Amygdala (tissue), 56 donors: Measurements from ENCODE around the gene ATOH1.

Experiments
- DNase-seq, 56 donors: peaks; one replicate each; lab custom pipeline; 2025; lab: John Stamatoyannopoulos, UW

Gene ATOH1, protein sequence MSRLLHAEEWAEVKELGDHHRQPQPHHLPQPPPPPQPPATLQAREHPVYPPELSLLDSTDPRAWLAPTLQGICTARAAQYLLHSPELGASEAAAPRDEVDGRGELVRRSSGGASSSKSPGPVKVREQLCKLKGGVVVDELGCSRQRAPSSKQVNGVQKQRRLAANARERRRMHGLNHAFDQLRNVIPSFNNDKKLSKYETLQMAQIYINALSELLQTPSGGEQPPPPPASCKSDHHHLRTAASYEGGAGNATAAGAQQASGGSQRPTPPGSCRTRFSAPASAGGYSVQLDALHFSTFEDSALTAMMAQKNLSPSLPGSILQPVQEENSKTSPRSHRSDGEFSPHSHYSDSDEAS

DNA sequence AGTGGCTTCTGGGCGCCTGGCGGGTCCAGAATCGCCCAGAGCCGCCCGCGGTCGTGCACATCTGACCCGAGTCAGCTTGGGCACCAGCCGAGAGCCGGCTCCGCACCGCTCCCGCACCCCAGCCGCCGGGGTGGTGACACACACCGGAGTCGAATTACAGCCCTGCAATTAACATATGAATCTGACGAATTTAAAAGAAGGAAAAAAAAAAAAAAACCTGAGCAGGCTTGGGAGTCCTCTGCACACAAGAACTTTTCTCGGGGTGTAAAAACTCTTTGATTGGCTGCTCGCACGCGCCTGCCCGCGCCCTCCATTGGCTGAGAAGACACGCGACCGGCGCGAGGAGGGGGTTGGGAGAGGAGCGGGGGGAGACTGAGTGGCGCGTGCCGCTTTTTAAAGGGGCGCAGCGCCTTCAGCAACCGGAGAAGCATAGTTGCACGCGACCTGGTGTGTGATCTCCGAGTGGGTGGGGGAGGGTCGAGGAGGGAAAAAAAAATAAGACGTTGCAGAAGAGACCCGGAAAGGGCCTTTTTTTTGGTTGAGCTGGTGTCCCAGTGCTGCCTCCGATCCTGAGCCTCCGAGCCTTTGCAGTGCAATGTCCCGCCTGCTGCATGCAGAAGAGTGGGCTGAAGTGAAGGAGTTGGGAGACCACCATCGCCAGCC lies at the start of gene ATOH1:
ATOH1 (plus strand) TSS at position 422 of the 663 bp plus-strand sequence; CDS start at position 596, 174 bp downstream.
- DNase-seq: peak in 3 of 56 donors; percentile 5 to 17 (median 13)

DNA sequence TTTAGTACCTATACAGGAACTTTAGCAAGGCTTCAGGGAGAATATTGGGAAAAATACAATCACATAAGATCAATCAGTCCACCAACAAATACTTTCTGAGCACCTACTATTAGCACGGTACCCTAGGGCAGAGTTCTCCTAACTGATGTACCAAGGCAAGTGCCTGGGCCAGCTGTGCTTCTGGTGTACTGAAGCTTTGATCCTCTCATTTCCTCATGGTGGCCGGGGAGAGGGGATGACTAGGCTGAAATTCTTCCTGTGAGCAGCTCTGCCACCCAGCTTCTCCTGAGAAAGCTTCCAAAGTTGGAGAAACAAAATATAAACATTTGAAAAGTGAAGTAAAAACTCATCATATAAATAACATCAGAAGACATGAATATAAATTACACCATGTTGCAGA lies 49.3 kb upstream of the ATOH1 start:
- no peak for DNase-seq

DNA sequence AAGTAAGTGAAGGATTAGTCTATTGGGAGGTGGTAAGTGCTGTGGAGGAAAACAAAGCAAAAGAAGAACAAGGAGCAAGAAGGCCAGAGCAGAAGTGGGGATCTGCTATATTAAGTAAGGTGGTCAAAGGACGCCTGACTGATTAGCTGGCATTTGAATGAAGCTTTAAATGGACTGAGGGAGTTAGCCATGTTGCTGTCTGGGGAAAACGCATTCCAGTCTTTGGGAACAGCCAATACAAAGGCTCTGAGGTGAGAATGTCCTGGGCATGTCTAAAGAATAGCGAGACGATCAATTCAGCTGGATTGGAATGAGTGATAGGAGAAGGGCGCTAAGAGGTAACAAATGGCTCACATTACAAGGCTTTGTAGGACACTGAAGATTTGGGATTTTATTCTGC lies 48.5 kb upstream of the ATOH1 start:
- no peak for DNase-seq

DNA sequence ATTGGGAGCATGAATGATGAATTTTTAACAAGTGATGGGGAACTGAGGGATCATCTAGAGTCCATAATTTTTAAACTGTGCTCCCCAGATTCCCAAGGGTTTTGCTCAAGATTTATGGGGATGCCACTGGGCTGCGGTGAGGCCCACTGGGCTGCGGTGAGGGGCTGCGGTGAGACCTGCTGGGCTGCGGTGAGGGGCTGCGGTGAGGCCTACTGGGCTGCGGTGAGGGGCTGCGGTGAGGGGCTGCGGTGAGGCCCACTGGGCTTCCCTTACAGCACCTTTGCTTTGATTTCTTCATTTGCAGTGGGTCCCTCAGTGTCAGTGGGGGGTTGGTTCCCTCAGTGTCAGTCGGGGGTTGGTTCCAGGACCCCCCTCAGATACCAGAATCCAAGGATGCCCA lies 47.4 kb upstream of the ATOH1 start:
- DNase-seq: no peak

DNA sequence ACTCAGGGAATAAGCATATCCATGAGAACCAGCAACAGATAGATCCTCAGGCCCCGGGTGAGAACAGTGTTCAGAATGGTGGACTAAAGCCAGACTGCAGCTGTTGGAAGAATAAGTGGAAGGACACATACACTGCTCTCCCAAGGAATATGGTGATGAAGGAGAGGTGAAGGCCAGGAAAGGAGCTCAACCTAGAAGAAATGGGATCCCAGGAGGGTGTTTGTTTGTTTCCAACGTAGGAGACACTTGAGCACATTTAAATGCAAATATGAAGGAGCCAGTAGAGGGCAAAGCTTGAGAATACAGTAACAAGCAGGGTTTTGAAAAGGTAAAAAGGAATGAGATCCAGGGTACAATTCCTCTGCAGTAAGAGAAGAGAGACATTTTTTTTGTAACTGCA lies 42.4 kb upstream of the ATOH1 start:
- DNase-seq: no peak

DNA sequence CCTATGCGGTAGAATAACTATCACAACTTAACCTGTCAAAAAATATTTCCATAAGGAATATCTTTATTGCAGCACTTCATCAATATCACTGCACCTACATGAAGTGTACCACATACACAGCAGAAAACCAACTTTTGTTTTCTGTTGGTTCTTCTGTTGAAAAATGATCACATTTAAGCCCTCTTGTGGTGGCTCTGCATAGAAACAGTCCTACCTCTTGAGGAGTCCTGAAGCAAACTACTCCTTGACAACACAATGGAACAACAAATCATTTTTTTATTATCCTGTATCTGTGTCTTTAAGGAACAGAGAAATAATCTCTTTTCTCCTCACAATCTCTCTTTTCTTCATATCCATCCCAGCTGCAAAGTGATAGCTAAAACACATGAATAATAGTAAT lies 39.8 kb upstream of the ATOH1 start:
- no peak for DNase-seq

GRCh38 chr4:93791570-93792195 lies 36.9 kb upstream of the ATOH1 start:
- DNase-seq: peak in 35 of 56 donors; percentile 1 to 70 (median 24)

DNA sequence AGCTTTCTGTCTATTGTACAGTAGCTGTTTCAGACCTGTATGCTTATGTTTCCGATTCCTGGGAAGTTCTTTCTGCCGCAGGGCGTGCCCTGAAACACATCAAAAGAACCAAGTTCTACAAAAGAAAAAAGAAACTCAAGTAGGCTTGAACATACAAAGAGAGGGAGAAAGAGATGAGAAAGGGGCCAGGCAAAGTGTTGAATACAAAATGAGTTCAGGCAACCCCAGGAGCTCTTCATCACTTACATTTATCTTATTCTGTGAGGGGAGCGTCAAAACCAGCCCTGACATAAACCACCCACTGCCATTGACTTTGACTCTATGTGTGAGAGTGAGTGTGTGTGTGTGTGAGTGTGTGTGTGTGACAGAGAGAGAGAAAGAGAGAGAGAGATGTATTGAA lies 26.5 kb upstream of the ATOH1 start:
- no peak for DNase-seq

GRCh38 chr4:93809773-93810172 lies 18.8 kb upstream of the ATOH1 start:
- peak in 1 of 56 donors; percentile 15 for DNase-seq

- DNase-seq: no peak
These were observed 18.1 kb upstream of the ATOH1 start for GRCh38 chr4:93810340-93810992.

DNA sequence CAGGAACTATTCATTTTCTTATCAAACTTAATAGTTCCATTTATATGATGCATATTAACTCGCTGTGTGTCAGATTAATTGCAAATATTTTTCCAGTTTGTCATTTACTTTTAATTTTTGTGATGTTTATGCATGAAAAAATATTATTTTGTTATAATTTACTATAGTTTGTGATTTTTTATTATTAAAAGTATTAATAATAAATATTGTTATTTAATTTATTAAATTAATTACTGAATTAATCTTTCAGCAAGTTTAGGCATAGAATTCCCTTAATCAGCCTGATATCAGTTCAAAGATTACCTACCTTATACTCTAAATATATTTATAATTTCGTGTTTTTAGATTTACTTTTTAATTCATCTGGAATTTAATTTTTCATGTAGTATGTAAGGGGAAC lies 15.5 kb upstream of the ATOH1 start:
- DNase-seq: no peak

DNA sequence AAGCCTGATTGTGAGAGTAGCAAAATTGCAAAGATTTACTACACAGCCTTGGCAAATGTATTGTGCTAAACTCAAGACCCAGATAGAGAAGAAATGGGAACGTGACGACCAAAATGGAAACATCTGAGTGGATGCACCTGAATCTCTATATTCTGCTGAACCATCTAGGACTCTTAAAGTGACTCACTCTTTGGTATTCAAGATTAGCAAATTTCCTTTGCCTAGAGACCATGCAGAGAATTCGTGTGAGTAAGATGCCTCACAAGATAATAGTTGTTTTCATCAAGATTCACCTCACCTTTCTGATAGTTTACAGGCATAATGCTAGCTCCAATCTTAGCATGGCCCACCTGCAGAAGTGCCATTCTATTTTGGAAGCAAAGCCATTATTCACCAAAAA lies 14.4 kb upstream of the ATOH1 start:
- no peak for DNase-seq

- DNase-seq: peak in 10 of 56 donors; percentile 4 to 56 (median 11)
These were observed 13.8 kb upstream of the ATOH1 start for GRCh38 chr4:93814722-93815121.

GRCh38 chr4:93825551-93826216 lies 2.9 kb upstream of the ATOH1 start:
- no peak for DNase-seq

DNA sequence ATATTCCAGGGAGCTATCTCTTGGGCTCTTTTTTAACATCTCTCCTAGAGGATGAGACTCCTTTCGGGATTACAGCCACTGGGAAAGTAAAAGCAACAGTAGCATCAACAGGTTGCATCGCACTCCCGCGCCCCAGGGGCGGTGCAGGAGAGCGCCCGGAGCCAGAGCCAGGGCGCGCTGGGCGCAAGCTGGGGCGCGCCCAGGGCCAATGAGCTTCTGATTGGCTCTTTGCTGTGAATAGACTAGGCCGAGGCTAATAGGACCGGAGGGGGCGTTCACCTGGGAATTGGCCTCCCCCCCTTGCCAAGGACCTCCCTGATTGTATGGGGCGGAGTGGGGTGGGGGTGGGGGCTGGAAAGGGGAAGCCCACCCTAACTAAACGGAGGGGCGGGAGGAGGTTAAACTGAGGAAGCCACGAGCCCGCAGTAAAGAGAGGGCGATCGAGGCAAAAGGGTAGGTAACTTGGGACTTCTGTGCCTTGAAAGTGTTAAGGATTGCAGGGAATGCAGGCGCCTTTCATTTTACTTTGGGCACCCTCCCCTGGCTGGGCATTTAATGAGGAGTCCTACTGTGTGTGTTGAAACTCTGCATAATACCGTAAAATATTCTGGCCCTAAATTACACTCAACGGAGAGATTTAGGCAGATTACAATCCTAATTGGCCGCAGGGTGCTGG lies 1.1 kb upstream of the ATOH1 start:
- DNase-seq: no peak

GRCh38 chr4:93828995-93829819 lies 654 bp downstream of the ATOH1 start:
- DNase-seq: no peak

DNA sequence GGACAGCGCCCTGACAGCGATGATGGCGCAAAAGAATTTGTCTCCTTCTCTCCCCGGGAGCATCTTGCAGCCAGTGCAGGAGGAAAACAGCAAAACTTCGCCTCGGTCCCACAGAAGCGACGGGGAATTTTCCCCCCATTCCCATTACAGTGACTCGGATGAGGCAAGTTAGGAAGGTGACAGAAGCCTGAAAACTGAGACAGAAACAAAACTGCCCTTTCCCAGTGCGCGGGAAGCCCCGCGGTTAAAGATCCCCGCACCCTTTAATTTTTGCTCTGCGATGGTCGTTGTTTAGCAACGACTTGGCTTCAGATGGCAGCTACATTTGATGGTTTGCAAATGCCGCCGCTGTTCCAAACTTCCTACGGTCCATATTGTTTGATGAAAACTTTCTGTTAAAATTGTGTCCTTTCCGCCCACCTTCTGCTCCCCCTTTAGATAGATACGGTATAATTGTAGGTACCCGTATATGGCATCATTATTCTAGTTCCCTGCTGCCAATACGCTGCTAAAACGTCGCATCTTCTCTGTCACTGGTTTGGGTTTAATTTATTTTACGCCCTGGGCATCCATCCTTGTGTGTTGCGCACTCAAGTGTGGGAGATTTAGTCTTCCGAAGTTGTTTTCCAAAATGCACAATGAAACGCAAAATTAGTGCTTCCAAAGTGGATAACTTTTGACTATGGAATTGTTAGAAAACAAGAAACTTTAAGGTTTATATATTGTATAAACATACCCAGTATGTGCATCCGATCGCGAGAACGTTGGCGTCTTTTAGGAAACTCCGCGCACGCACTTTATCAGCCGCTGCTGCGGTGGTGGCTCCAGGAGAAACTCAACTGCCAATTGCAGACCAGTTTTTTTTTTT lies 1.5 kb downstream of the ATOH1 start:
- DNase-seq: no peak
